ENCODE results near the gene LIME1. TPM values are rescaled to one million over a fixed set of nuclear protein-coding genes. Genes with fewer than 3 reads are reported as not detected.

The LIME1 gene, protein sequence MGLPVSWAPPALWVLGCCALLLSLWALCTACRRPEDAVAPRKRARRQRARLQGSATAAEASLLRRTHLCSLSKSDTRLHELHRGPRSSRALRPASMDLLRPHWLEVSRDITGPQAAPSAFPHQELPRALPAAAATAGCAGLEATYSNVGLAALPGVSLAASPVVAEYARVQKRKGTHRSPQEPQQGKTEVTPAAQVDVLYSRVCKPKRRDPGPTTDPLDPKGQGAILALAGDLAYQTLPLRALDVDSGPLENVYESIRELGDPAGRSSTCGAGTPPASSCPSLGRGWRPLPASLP
- 10 to 100 TPM in 1 of 3 donors, 1 to 10 TPM in 2; 7.1 to 10.4 (median 9.3) TPM for total RNA-seq

DNA sequence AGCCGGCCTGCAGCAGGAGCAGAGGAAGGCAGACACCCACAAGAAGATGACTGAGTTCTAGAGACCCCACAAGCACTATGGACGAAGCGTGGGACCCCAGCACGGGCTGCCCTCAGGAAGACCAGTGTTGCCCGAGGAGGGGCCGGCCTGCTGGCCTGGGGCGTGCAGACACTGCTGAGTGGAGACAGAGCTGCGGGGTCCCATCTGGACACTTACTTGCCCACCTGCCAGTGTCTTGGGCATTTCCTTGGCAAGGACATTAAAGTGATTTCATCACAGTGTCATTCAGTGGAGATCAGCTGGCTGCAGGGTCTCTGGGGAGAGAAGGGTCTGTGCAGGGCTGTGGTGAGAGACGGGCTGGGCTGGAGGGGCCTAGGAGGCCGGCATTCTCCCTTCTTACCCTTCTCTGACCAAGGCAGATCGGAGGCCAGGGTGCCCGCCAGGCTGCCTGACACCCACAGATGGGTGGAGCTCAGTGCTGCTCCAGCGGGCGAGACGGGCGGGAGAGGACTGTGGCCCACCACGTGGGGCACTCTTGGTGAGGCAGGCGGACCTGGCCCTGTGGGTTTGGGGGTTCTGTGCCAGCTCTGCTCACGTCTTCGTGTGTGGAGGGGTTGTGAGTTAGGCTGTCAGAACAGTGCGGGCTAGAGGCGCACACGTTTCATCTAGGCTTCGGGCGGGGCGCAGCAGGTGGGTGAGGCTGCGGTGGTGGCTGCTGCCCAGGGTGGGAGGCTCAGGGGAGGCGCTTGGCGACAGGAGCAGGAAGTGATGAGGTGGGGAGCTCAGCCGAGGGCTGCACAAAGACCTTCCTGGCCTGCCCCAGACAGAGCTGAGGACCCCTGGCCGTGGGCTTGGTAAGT is at the start of gene LIME1:
TSS of gene LIME1 (plus strand) at position 806 of the 860 bp plus-strand sequence. CDS start 886 bp downstream, outside the sequence.
- Mint-ChIP-seq H3K4me3 (peak within 1 kb of the TSS; percentile 77), H3K9me3 (no peaks in the 10 kb centered on the region)
- DNase-seq: peak; percentile 62

DNA sequence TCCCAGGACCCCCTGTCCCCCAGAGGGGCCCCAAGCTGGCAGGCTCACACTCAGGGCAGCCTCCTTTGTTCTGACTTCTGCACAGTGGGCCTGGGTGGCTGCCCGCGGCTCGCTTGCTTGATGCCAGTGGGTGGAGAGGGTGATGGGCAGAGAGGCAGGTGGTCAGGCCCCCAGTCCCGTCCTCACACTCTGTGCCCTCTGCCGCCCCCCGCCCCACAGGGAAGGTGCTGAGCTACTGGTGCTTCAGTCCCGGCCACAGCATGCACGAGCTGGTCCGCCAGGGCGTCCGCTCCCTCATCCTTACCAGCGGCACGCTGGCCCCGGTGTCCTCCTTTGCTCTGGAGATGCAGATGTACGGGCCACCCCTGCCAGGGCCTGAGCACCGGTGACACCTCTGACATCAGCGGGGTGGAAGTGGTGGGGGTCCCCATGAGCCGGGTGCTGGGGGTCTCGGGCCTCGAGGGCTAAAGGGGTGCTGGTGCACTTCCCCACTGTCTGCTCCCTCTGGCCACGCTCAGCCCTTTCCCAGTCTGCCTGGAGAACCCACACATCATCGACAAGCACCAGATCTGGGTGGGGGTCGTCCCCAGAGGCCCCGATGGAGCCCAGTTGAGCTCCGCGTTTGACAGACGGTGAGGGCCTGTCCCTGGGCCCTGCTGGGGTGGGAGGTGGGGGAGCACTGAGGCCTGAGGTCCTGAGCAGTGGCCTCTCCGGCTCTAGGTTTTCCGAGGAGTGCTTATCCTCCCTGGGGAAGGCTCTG is 48.9 kb upstream of the LIME1 start:
- no peaks in the 10 kb centered on the region for H3K27me3 Mint-ChIP-seq (ENCODE audit: low read depth)
- DNase-seq (no peak), ATAC-seq (no peak)
- no peak overlapping the region for H3K4me3 Mint-ChIP-seq
- H3K4me1 Mint-ChIP-seq (ENCODE audit: low read depth): peaks cover 14% of the 10 kb centered on the region
- no peaks in the 10 kb centered on the region for H3K9me3 Mint-ChIP-seq
- no peaks in the 10 kb centered on the region for H3K36me3 Mint-ChIP-seq (ENCODE audit: insufficient read depth)

More for the DNA sequence above, at the start of gene LIME1:
- Mint-ChIP-seq H3K4me1 (ENCODE audit: low read depth) (peaks cover 23% of the 10 kb centered on the region), H3K27me3 (ENCODE audit: low read depth) (no peaks in the 10 kb centered on the region), H3K36me3 (ENCODE audit: insufficient read depth) (peaks cover 6% of the 10 kb centered on the region)
- ATAC-seq: peak; percentile 36 to 40

DNA sequence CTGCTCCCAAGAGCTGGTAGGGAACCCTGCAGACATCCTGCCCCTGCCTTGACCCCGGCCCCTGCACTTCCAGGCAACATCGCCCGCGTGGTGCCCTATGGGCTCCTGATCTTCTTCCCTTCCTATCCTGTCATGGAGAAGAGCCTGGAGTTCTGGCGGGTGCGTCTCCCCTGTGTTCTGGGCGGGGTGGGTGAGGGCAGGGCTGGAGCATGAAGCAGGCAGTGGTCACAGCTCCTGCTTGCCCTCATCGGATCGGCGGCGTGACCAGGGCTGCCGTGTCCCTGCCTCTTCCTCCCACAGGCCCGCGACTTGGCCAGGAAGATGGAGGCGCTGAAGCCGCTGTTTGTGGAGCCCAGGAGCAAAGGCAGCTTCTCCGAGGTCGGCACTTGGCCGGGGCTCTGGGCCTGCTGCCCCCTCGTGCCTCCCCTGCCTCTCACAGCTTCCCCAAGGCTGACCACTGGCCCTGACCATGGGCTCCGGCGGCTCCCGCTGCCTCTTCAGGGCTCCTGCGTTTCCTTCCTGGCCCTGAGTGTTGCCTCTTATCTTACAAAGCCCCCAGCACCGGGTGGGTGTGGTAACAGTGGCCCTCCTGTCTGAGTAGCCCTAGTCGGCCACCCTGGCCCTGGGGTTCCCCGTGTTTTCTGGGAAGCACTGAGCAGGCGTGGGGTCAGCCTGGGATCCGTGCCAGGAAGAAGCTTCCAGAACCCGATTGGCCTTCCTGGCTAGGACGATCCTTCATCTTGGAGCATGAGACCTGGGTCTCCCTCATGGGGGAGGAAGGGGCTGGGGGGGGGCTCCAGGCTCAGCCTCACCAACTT is 48.0 kb upstream of the LIME1 start:
- no peak for DNase-seq
- no peak for ATAC-seq
- Mint-ChIP-seq H3K9me3 (no peaks in the 10 kb centered on the region), H3K4me3 (no peak overlapping the region), H3K36me3 (ENCODE audit: insufficient read depth) (no peaks in the 10 kb centered on the region), H3K27me3 (ENCODE audit: low read depth) (no peaks in the 10 kb centered on the region), H3K4me1 (ENCODE audit: low read depth) (peaks cover 14% of the 10 kb centered on the region)

DNA sequence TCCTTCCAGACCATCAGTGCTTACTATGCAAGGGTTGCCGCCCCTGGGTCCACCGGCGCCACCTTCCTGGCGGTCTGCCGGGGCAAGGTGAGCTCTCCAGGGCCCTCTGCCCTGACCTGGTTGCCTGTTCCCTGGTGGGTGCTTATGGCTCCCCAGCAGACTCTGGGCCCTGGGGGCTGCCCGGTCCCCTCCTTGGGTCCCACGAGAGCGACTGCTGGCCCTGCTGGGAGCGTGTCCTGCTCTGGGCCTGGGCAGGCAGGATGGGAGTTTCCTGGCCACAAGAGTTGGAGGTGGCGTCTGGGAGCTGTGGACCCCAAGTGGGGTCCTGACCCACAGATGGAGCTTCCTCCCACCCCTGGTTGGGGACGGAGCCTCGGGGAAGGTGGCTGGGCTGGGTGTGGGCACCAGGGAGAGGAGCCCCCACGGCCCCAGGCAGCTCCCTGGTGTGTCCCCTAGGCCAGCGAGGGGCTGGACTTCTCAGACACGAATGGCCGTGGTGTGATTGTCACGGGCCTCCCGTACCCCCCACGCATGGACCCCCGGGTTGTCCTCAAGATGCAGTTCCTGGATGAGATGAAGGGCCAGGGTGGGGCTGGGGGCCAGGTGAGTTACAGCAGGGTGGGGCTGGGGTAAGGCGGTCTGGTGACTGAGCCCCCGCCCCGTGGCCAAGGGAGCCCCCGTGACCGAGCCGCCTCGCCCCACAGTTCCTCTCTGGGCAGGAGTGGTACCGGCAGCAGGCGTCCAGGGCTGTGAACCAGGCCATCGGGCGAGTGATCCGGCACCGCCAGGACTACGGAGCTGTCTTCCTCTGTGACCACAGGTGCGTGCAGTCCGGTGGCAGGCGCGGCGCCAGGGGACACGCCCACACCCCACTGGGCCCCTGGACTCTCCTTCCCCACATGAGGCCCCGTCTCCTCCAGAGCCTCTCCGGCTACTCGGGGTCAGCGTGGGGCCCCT is 47.1 kb upstream of the LIME1 start:
- Mint-ChIP-seq H3K4me1 (ENCODE audit: low read depth) (peaks cover 9% of the 10 kb centered on the region), H3K4me3 (no peak overlapping the region), H3K27me3 (ENCODE audit: low read depth) (no peaks in the 10 kb centered on the region), H3K36me3 (ENCODE audit: insufficient read depth) (peaks cover 2% of the 10 kb centered on the region), H3K9me3 (no peaks in the 10 kb centered on the region)
- no peak for DNase-seq
- no peak for ATAC-seq

DNA sequence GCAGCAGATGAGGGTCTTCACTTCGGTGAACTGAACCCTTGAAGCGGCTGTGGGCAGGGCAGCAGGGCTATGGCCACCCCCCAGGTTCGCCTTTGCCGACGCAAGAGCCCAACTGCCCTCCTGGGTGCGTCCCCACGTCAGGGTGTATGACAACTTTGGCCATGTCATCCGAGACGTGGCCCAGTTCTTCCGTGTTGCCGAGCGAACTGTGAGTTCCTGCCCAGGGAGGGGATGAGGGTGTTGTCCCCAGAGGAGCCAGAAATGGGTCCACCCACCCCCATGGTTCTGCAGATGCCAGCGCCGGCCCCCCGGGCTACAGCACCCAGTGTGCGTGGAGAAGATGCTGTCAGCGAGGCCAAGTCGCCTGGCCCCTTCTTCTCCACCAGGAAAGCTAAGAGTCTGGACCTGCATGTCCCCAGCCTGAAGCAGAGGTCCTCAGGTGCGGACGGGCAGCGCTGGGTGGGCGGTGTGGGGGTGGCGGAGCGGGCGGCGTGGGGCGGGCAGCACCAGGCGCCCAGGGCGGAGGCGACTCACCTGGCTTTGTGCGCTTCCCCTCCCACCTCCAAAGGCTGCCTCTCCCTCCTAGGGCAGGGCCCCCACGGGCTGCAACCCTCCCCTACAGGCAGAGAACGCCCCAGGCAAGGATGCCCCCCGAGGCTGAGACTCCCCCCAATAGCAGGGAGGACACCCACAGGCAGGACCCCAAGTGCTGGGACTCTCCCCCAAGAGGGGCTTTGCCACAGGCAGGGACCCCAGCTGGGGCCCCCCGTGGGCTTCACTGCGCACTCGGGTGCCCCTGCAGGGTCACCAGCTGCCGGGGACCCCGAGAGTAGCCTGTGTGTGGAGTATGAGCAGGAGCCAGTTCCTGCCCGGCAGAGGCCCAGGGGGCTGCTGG is 46.2 kb upstream of the LIME1 start:
- peaks cover 9% of the 10 kb centered on the region for H3K4me1 Mint-ChIP-seq (ENCODE audit: low read depth)
- peaks cover 2% of the 10 kb centered on the region for H3K36me3 Mint-ChIP-seq (ENCODE audit: insufficient read depth)
- ATAC-seq (no peak), DNase-seq (no peak)
- H3K4me3 Mint-ChIP-seq: no peak overlapping the region
- H3K9me3 Mint-ChIP-seq: no peaks in the 10 kb centered on the region
- H3K27me3 Mint-ChIP-seq (ENCODE audit: low read depth): no peaks in the 10 kb centered on the region

DNA sequence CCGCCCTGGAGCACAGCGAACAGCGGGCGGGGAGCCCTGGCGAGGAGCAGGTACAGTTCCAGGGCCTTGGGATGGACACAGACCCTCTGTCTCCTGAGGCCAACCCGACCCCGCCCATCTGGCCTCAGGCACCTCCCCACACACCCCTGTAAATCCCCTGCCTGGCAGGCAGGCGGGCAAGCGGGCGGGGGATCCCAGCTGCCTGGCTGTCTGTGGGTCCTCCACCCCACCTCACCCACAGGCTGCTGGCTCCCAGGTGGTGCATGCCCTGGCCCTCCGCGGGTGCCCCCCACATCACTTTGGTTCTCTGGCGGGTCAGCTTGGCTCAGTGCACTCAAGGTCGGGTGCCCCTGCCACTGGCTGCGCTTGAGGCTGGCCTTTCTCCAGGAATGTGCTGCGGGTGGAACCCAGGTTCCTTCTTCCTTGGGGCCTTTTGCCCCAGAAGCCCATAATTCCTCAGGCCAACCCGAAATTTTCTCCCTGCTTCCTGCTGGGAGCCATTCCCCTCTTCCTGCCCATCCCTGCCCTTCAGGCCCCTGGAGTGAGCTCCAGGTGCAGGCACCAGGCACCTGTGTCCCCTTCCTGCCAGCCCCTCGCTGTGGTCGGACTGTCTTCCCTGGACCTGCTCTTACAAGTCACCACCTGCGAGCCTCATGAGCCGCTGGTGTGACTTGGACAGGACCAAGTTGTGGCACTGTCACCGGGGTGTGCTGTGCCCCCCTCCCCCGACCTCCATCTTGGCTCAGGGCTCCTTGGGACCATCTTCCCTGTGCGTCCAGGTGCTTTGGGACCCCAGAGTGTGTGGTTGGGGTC is 45.4 kb upstream of the LIME1 start:
- DNase-seq (no peak), ATAC-seq (no peak)
- peaks cover 12% of the 10 kb centered on the region for H3K4me1 Mint-ChIP-seq (ENCODE audit: low read depth)
- no peak overlapping the region for H3K4me3 Mint-ChIP-seq
- peaks cover 2% of the 10 kb centered on the region for H3K36me3 Mint-ChIP-seq (ENCODE audit: insufficient read depth)
- no peaks in the 10 kb centered on the region for H3K9me3 Mint-ChIP-seq
- H3K27me3 Mint-ChIP-seq (ENCODE audit: low read depth): no peaks in the 10 kb centered on the region

DNA sequence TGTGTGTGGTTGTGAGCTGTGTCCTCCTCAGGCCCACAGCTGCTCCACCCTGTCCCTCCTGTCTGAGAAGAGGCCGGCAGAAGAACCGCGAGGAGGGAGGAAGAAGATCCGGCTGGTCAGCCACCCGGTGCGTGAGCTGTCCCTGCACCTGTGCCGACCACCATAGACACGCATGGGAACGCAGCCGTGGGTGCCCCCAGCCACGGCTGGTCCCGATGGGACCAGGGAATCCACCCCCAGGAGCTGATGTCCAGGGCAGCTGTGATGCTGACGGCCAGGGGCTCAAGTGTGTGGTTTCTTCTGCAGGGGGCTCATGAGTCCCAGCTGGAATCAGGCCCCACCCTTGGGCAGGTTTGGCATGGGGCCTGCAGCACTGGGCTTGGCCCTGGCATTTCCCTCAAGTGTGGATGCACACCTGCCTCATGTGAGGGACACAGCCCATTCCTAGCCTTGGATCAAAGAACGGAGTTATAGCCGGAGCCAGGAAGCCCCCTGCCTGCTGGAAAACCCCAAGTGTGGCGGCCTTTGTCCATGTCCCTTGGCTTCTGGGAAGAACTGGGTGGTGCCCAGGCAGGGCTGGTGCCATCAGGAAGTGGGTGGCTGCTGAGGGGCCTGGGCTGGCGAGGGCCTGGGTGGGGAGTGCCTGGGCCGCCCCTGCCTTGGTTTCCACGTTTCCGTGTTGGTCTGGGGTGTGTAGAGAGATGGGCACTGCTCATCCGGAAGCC is 44.6 kb upstream of the LIME1 start:
- peaks cover 11% of the 10 kb centered on the region for H3K4me1 Mint-ChIP-seq (ENCODE audit: low read depth)
- H3K4me3 Mint-ChIP-seq: no peak overlapping the region
- peaks cover 2% of the 10 kb centered on the region for H3K36me3 Mint-ChIP-seq (ENCODE audit: insufficient read depth)
- H3K9me3 Mint-ChIP-seq: no peaks in the 10 kb centered on the region
- no peak for ATAC-seq
- DNase-seq: no peak
- no peaks in the 10 kb centered on the region for H3K27me3 Mint-ChIP-seq (ENCODE audit: low read depth)

DNA sequence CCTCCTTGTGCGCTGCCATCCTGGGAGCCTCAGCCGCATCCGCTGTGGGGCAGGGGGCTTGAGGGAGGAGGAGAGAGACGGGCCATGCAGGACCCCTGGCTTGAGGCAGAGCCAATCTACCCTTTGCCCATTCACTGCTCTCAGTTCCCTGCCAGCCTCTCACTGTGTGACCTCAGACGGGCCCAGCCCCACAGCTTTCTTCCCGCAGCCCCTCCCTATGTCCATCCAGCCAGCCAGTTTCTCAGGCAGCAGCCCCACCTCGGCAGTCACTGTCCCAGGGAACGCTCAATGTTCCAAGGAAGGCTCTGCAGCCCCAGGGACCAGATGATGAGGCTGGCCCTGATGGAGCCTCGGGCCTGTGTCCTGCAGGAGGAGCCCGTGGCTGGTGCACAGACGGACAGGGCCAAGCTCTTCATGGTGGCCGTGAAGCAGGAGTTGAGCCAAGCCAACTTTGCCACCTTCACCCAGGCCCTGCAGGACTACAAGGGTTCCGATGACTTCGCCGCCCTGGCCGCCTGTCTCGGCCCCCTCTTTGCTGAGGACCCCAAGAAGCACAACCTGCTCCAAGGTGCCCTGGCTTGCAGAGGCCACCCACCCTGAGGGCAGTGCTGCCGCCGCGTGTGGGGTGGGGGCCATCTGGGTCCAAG is 43.9 kb upstream of the LIME1 start:
- ATAC-seq (no peak), DNase-seq (no peak)
- Mint-ChIP-seq H3K4me1 (ENCODE audit: low read depth) (peaks cover 13% of the 10 kb centered on the region), H3K4me3 (no peak overlapping the region), H3K36me3 (ENCODE audit: insufficient read depth) (peaks cover 2% of the 10 kb centered on the region), H3K9me3 (no peaks in the 10 kb centered on the region), H3K27me3 (ENCODE audit: low read depth) (no peaks in the 10 kb centered on the region)

DNA sequence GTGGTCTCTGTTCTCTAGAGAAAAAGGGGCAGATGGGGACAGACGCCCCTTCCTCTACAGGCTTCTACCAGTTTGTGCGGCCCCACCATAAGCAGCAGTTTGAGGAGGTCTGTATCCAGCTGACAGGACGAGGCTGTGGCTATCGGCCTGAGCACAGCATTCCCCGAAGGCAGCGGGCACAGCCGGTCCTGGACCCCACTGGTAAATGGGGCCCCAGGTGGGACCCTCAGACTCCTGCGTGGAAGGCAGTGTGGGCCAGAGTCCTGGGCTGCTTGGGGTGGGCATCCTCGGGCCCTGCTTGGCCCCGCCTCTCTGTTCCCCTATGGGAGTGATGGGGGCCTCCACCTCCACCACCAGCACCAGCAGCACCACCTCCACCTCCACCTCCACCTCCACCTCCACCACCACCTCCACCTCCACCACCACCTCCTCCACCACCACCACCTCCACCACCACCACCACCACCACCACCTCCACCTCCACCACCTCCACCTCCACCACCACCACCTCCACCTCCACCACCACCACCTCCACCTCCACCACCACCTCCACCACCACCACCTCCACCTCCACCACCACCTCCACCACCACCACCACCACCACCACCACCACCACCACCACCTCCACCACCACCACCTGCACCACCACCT is 43.3 kb upstream of the LIME1 start:
- peaks cover 2% of the 10 kb centered on the region for H3K36me3 Mint-ChIP-seq (ENCODE audit: insufficient read depth)
- H3K4me1 Mint-ChIP-seq (ENCODE audit: low read depth): peaks cover 16% of the 10 kb centered on the region

DNA sequence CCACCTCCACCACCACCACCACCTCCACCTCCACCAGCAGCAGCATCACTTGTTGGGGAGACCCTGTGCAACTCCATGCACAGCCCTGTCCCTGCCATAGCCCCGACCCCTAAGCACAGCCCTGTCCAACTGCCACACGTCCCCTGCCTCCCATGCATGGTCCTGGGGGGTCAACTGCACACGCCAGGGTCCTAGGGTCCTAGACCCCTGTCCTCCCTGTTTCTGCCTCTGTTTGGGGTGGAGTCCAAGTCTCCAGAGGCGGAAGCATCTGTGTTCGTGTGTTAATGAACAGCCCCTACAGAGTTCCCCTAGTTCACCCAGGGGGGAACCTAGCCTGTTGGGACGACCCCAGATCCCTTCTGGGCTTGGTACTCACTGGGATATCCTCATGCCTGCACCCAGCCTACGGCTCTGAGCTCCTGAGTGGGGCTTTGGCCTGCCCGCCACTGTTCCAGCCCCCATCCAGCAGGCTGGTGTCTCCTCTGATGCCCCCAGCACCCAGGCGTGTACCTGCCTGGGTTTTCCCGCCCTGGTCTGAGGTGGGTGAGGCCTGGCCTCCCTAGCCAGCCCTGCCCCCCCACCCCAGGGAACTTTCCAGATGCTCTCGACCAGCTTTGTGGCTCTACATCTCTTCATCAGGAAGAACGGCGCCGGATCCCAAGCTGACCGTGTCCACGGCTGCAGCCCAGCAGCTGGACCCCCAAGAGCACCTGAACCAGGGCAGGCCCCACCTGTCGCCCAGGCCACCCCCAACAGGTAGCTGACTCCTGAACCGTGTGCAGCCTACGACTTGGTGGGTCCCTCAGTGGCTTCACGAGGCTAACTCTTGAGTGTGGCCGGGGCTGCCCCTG is 42.5 kb upstream of the LIME1 start:
- Mint-ChIP-seq H3K4me1 (ENCODE audit: low read depth) (peaks cover 16% of the 10 kb centered on the region), H3K36me3 (ENCODE audit: insufficient read depth) (peaks cover 2% of the 10 kb centered on the region), H3K4me3 (no peak overlapping the region), H3K27me3 (ENCODE audit: low read depth) (no peaks in the 10 kb centered on the region), H3K9me3 (no peaks in the 10 kb centered on the region)
- ATAC-seq (no peak), DNase-seq (no peak)

More for the DNA sequence above, 43.3 kb upstream of the LIME1 start:
- Mint-ChIP-seq H3K4me3 (no peak overlapping the region), H3K27me3 (ENCODE audit: low read depth) (no peaks in the 10 kb centered on the region), H3K9me3 (no peaks in the 10 kb centered on the region)
- no peak for ATAC-seq
- no peak for DNase-seq
